Right lobe of liver (tissue), 4 donors: ENCODE measurements around the gene ASAH2.

Experiments
- CTCF ChIP-seq, 4 donors: fragments of 200-600 bp in 3 of 4; fragments of 450-650 bp in 1 of 4; IDR thresholded peaks; one replicate each; pipeline versions ENCODE4 v1.5.1 to v1.8.0; 2016 to 2022; ENCODE audit warnings: antibody characterized with exemption in 4 of 4, mild to moderate bottlenecking in 2 of 4
- POLR2A ChIP-seq: fragments of 450-650 bp; IDR thresholded peaks from one replicate; pipeline ENCODE4 v1.6.1; 2017; ENCODE audit warnings: antibody characterized with exemption, mild to moderate bottlenecking
- donor health status: DM: no; HTN: no; CAD: no.
- donor health status: DM: no; HTN: no; CAD: no.
- donor health status: DM: no; HTN: yes; CAD: no.

DNA sequence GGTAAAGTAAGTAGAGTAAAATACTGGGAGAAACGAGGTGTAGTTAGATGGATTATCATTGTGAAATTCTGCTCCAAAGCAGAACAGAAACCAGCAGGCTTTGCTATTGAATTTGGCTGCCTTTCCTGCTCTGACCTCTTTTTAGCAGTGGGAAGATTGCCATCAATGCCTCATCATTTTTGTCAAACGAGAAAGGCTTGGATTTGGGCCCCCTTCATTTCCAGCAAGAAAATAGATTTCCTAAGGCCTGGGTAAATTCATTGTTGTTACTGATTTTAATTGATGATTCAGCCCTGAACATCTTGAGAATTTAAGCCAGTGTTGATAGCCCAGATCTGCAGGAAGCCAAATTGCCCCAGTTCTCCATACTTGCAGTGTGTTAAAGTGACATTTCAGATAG, 35.2 kb upstream of the ASAH2 start:
- TF ChIP-seq CTCF (IDR thresholded peaks at IDR 0.05) = no peak
- no peak for TF ChIP-seq POLR2A
